Liver (tissue), 9 donors: ENCODE data around the gene GPRIN3. TPM values are rescaled to one million over a fixed set of nuclear protein-coding genes. Genes with fewer than 3 reads are reported as not detected.

Experiments
- DNase-seq: peaks from one replicate; pipeline ENCODE4 v3.0.0-alpha.2; 2017; ENCODE audit warnings: low spot score
- H3K27ac ChIP-seq, 2 donors: one replicate each; pipeline ENCODE4 v1.7.0; 2013; ENCODE audit warnings: inconsistent platforms in 2 of 2, low read length in 2 of 2, control low read depth in 1 of 2, low read depth in 1 of 2, mild to moderate bottlenecking in 1 of 2
- H3K27me3 ChIP-seq, 4 donors: one replicate each; pipeline versions ENCODE4 v1.6.1 to v1.7.0; 2013; ENCODE audit warnings: low read length in 3 of 4, inconsistent platforms in 1 of 4, mild to moderate bottlenecking in 1 of 4, moderate library complexity in 1 of 4; ENCODE audit not compliant: control insufficient read depth in 4 of 4, insufficient read depth in 4 of 4
- H3K36me3 ChIP-seq, 4 donors: one replicate each; pipeline versions ENCODE4 v1.6.1 to v1.7.0; 2013; ENCODE audit warnings: low read length in 3 of 4, mild to moderate bottlenecking in 3 of 4, low read depth in 1 of 4, moderate library complexity in 1 of 4; ENCODE audit not compliant: control insufficient read depth in 4 of 4, insufficient read depth in 3 of 4
- H3K4me1 ChIP-seq, 4 donors: one replicate each; pipeline versions ENCODE4 v1.6.1 to v1.7.0; 2013; ENCODE audit warnings: low read length in 3 of 4, mild to moderate bottlenecking in 3 of 4, moderate library complexity in 1 of 4; ENCODE audit not compliant: control insufficient read depth in 4 of 4, insufficient read depth in 4 of 4
- H3K4me3 ChIP-seq, 3 donors: one replicate each; pipeline versions ENCODE4 v1.6.1 to v1.7.0; 2013; ENCODE audit warnings: low read length in 3 of 3, control low read depth in 1 of 3, low read depth in 1 of 3, mild to moderate bottlenecking in 1 of 3
- H3K9ac ChIP-seq, 2 donors: one replicate each; pipeline ENCODE4 v1.7.0; 2013; ENCODE audit warnings: low read length in 2 of 2, mild to moderate bottlenecking in 2 of 2, moderate library complexity in 2 of 2, control low read depth in 1 of 2, low read depth in 1 of 2
- H3K9me3 ChIP-seq, 4 donors: one replicate each; pipeline versions ENCODE4 v1.6.1 to v1.7.0; 2013; ENCODE audit warnings: low read length in 3 of 4; ENCODE audit not compliant: control insufficient read depth in 4 of 4
- ATF3 ChIP-seq: IDR thresholded peaks from 2 replicates; pipeline ENCODE4 v1.6.1; 2016; ENCODE audit warnings: antibody characterized with exemption
- EGR1 ChIP-seq, 2 donors: IDR thresholded peaks; 2 replicates each; pipeline ENCODE4 v1.6.1; 2016 to 2018; ENCODE audit warnings: antibody characterized with exemption in 2 of 2, low read depth in 2 of 2
- FOXA1 ChIP-seq: IDR thresholded peaks from 2 replicates; pipeline ENCODE4 v1.6.1; 2016; ENCODE audit warnings: antibody characterized with exemption
- FOXA2 ChIP-seq: IDR thresholded peaks from 2 replicates; pipeline ENCODE4 v1.6.1; 2016; ENCODE audit warnings: antibody characterized with exemption
- GABPA ChIP-seq, 2 donors: IDR thresholded peaks in 1 of 2; conservative IDR thresholded peaks in 1 of 2; 2 replicates each; pipeline ENCODE4 v1.6.1; 2016; ENCODE audit warnings: antibody characterized with exemption in 2 of 2, mild to moderate bottlenecking in 1 of 2, moderate library complexity in 1 of 2
- HNF4A ChIP-seq, 2 donors: conservative IDR thresholded peaks; 2 replicates each; pipeline ENCODE4 v1.6.1; 2016; ENCODE audit warnings: antibody characterized with exemption in 2 of 2, mild to moderate bottlenecking in 2 of 2
- HNF4G ChIP-seq: IDR thresholded peaks from 2 replicates; pipeline ENCODE4 v1.6.1; 2016; ENCODE audit warnings: antibody characterized with exemption
- JUND ChIP-seq, 2 donors: IDR thresholded peaks; 2 replicates each; pipeline ENCODE4 v1.6.1; 2016; ENCODE audit warnings: antibody characterized with exemption in 2 of 2
- NR2F2 ChIP-seq: IDR thresholded peaks from 2 replicates; pipeline ENCODE4 v1.6.1; 2016; ENCODE audit warnings: antibody characterized with exemption
- RAD21 ChIP-seq, 2 donors: IDR thresholded peaks; 2 replicates each; pipeline ENCODE4 v1.6.1; 2016; ENCODE audit warnings: antibody characterized with exemption in 2 of 2, mild to moderate bottlenecking in 2 of 2
- REST ChIP-seq: IDR thresholded peaks from 2 replicates; pipeline ENCODE4 v1.6.1; 2016; ENCODE audit warnings: antibody characterized with exemption, mild to moderate bottlenecking
- RXRA ChIP-seq, 2 donors: IDR thresholded peaks; 2 replicates each; pipeline ENCODE4 v1.6.1; 2017 to 2018; ENCODE audit warnings: antibody characterized with exemption in 2 of 2, mild to moderate bottlenecking in 1 of 2
- SP1 ChIP-seq: IDR thresholded peaks from 2 replicates; pipeline ENCODE4 v1.6.1; 2018; ENCODE audit warnings: antibody characterized with exemption, mild to moderate bottlenecking
- TAF1 ChIP-seq: conservative IDR thresholded peaks from 2 replicates; pipeline ENCODE4 v1.6.1; 2016; ENCODE audit warnings: antibody characterized with exemption, mild to moderate bottlenecking
- YY1 ChIP-seq: IDR thresholded peaks from 2 replicates; pipeline ENCODE4 v1.6.1; 2016; ENCODE audit warnings: antibody characterized with exemption, mild to moderate bottlenecking
- ZBTB33 ChIP-seq: IDR thresholded peaks from 2 replicates; pipeline ENCODE4 v1.6.1; 2016; ENCODE audit warnings: antibody characterized with exemption
- WGBS: extraction: QIAGEN DNeasy Blood & Tissue Kit; methylation state at CpG from one replicate; pipeline ENCODE4 v1.1.7; 2013; 5-methylcytosine and 5-hydroxymethylcytosine counted together
- polyA plus RNA-seq, 2 donors: library from polyadenylated mRNA; stranded (reverse) in 1 of 2; unstranded in 1 of 2; fragments of 200-250 nt in 1 of 2; fragments of >200 nt in 1 of 2; fragmentation: Nextera tagmentation in 1 of 2; extraction: Ambion mirVana in 1 of 2; gene quantifications; one replicate each; pipeline versions ENCODE4 v1.2.1 to v1.2.3, GENCODE V29; 2013 to 2015
- total RNA-seq, 2 donors: library from RNA; depleted of rRNA; stranded (reverse); fragments of >200 nt; gene quantifications; one replicate each; pipeline ENCODE4 v1.2.3, GENCODE V29; 2014
- TF ChIP-seq, protein P1 (sequence below): fragments of 150-350 bp; IDR thresholded peaks from 2 replicates; pipeline ENCODE4 v1.5.1; 2017; ENCODE audit warnings: improper control_type of control experiment, low read depth, low read length; ENCODE audit not compliant: missing input control
- TF ChIP-seq, protein P2 (sequence below): IDR thresholded peaks from 2 replicates; pipeline ENCODE4 v1.6.1; 2016; ENCODE audit warnings: antibody characterized with exemption
- donor health status: healthy.
- donor health status: healthy.
- donor health status: healthy.
- donor health status: healthy.
- donor health status: healthy.

The GPRIN3 gene
- total and polyA plus RNA-seq, 4 donors, result 0.25 to 1.5 (median 0.95) TPM

DNA sequence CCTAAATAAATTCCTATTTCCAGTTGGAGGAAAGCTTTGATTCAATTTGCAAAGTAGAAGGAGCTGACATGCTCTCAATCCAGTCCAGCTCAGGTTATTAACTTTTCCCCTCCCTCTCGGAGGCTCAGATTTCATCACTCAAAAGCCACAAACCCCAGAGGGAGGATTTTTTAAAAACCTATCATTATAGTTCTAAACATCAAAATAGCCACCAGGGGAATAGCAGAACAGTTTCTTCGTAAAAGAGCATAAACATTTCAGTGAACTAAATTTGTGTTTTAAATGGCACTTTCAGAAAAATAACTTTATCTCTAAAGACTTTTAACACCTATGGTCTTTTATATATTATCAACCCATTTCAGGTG, 8.8 kb downstream of the GPRIN3 start:
- H3K27ac ChIP-seq, result peak overlapping the region; percentile 81 to 89
- TF ChIP-seq YY1 (no peak), ATF3 (peak; percentile 25), RAD21 (IDR thresholded peaks at IDR 0.05) (peak in 1 of 2 donors; percentile 25)

DNA sequence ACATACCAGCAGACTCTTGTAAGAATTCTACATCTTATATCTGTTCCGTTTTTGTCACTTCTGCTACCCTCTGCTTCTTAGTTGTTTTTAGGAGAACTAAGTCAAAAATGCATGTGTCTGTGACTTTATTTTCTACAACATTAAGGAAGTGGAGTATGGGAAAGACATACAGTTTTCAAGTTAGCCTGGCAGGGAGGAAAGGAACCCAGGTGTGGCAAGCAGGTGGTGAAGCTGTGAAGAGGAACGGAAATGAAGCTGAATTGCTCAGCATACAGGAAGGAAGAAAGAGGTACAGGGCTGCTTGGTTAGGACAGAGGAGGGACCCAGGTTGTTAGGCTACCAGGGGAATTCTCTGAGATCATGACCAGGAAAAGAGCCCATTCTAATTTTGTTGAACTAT, 9.4 kb downstream of the GPRIN3 start:
- H3K27ac ChIP-seq, result peak overlapping the region; percentile 81 to 89
- no peak for DNase-seq
- H3K9me3 ChIP-seq, result no peaks in the 10 kb centered on the region
- no peaks in the 10 kb centered on the region for H3K27me3 ChIP-seq
- peaks cover 0 to 31% (median 18%) of the 10 kb centered on the region in 4 donors for H3K4me1 ChIP-seq
- WGBS, result 57% methylated on average over 2 of the region's 2 CpGs
- no peak overlapping the region for H3K4me3 ChIP-seq
- H3K36me3 ChIP-seq, result peaks cover 0 to 2% (median 0%) of the 10 kb centered on the region in 4 donors
- TF ChIP-seq ZBTB33 (no peak), FOXA1 (no peak), FOXA2 (no peak), EGR1 (IDR thresholded peaks at IDR 0.05; ENCODE audit: low read depth in 2 of 2) (no peak), NR2F2 (no peak), GABPA (IDR thresholded peaks at IDR 0.05 in 1 of 2, conservative IDR thresholded peaks at IDR 0.05 in 1 of 2) (no peak), YY1 (no peak), RXRA (IDR thresholded peaks at IDR 0.05) (no peak), HNF4A (conservative IDR thresholded peaks at IDR 0.05) (no peak), TAF1 (no peak), ATF3 (no peak)
- TF ChIP-seq, protein P1, sequence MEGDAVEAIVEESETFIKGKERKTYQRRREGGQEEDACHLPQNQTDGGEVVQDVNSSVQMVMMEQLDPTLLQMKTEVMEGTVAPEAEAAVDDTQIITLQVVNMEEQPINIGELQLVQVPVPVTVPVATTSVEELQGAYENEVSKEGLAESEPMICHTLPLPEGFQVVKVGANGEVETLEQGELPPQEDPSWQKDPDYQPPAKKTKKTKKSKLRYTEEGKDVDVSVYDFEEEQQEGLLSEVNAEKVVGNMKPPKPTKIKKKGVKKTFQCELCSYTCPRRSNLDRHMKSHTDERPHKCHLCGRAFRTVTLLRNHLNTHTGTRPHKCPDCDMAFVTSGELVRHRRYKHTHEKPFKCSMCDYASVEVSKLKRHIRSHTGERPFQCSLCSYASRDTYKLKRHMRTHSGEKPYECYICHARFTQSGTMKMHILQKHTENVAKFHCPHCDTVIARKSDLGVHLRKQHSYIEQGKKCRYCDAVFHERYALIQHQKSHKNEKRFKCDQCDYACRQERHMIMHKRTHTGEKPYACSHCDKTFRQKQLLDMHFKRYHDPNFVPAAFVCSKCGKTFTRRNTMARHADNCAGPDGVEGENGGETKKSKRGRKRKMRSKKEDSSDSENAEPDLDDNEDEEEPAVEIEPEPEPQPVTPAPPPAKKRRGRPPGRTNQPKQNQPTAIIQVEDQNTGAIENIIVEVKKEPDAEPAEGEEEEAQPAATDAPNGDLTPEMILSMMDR, result no peak
- peak overlapping the region in 1 of 2 donors; percentile 91 for H3K9ac ChIP-seq

More for the DNA sequence above, 8.8 kb downstream of the GPRIN3 start:
- H3K4me3 ChIP-seq, result peak overlapping the region; percentile 44 to 65 (median 55)
- 16% methylated on average over 2 of the region's 2 CpGs for WGBS
- no peaks in the 10 kb centered on the region for H3K9me3 ChIP-seq
- H3K36me3 ChIP-seq, result peaks cover 0 to 2% (median 0%) of the 10 kb centered on the region in 4 donors
- H3K9ac ChIP-seq, result peak overlapping the region; percentile 52 to 91
- peaks cover 0 to 25% (median 14%) of the 10 kb centered on the region in 4 donors for H3K4me1 ChIP-seq
- H3K27me3 ChIP-seq, result no peaks in the 10 kb centered on the region
- no peak for DNase-seq

- peaks cover 0 to 2% (median 0%) of the 10 kb centered on the region in 4 donors for H3K36me3 ChIP-seq
- H3K4me3 ChIP-seq, result no peak overlapping the region
- DNase-seq, result no peak
- no peaks in the 10 kb centered on the region for H3K27me3 ChIP-seq
- 61% methylated on average over 2 of the region's 2 CpGs for WGBS
- peak overlapping the region in 1 of 2 donors; percentile 25 for H3K27ac ChIP-seq
- no peaks in the 10 kb centered on the region for H3K9me3 ChIP-seq
- H3K4me1 ChIP-seq, result peaks cover 0 to 34% (median 19%) of the 10 kb centered on the region in 4 donors
- H3K9ac ChIP-seq, result no peak overlapping the region
- no peak for TF ChIP-seq TAF1
- TF ChIP-seq GABPA (IDR thresholded peaks at IDR 0.05 in 1 of 2, conservative IDR thresholded peaks at IDR 0.05 in 1 of 2), result no peak
- no peak for TF ChIP-seq RAD21 (IDR thresholded peaks at IDR 0.05)
- TF ChIP-seq, protein P2, sequence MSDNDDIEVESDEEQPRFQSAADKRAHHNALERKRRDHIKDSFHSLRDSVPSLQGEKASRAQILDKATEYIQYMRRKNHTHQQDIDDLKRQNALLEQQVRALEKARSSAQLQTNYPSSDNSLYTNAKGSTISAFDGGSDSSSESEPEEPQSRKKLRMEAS, result no peak
- no peak for TF ChIP-seq EGR1 (IDR thresholded peaks at IDR 0.05; ENCODE audit: low read depth in 2 of 2)
- no peak for TF ChIP-seq RXRA (IDR thresholded peaks at IDR 0.05)
- TF ChIP-seq NR2F2, result no peak
- TF ChIP-seq FOXA2, result no peak
- TF ChIP-seq HNF4G, result no peak
- TF ChIP-seq JUND (IDR thresholded peaks at IDR 0.05), result no peak
- no peak for TF ChIP-seq REST
- TF ChIP-seq ATF3, result no peak
- no peak for TF ChIP-seq SP1
These were observed 10.7 kb downstream of the GPRIN3 start for GRCh38 chr4:89296896-89297295.
